ENCODE results near the gene HOXC9.
"Not testable (repeated sequence)": the region's sequence is repeated elsewhere in the genome, so short reads cannot be mapped to it uniquely, and the experiment has no call there.

HOXC9 gene

GRCh38 chr12:54037360-54038283 lies 37.7 kb downstream of the HOXC9 start:
- H3K4me1 Mint-ChIP-seq: peaks cover 16% of the 10 kb centered on the region
- H3K27ac Mint-ChIP-seq: no peak overlapping the region
- CTCF ChIA-PET: interaction anchor here (0.7 to 0.9 kb wide), 3 partner anchors 154 to 174 kb away, joined by 3 read pairs; no protein-coding TSS in a partner anchor
- no peak for DNase-seq
- no peaks in the 10 kb centered on the region for H3K9me3 Mint-ChIP-seq
- peaks cover 2% of the 10 kb centered on the region for H3K36me3 Mint-ChIP-seq
- H3K4me3 Mint-ChIP-seq: no peak overlapping the region
- H3K27me3 Mint-ChIP-seq: peaks cover 100% of the 10 kb centered on the region

- H3K4me3 Mint-ChIP-seq: no peak overlapping the region
- H3K9me3 Mint-ChIP-seq: no peaks in the 10 kb centered on the region
- no peak overlapping the region for H3K27ac Mint-ChIP-seq
- DNase-seq: no peak
- CTCF ChIA-PET: interaction anchor here (0.7 to 0.9 kb wide), 2 partner anchors 153 to 173 kb away, joined by 3 read pairs; no protein-coding TSS in a partner anchor
- H3K27me3 Mint-ChIP-seq: peaks cover 100% of the 10 kb centered on the region
- H3K36me3 Mint-ChIP-seq: peaks cover 1% of the 10 kb centered on the region
- H3K4me1 Mint-ChIP-seq: peaks cover 15% of the 10 kb centered on the region
Measured at GRCh38 chr12:54038284-54038870, 38.4 kb downstream of the HOXC9 start.

- no peak overlapping the region for H3K4me3 Mint-ChIP-seq
- H3K27me3 Mint-ChIP-seq: peaks cover 100% of the 10 kb centered on the region
- DNase-seq: no peak
- H3K36me3 Mint-ChIP-seq: peaks cover 1% of the 10 kb centered on the region
- CTCF ChIA-PET: no interaction called here
- H3K4me1 Mint-ChIP-seq: peaks cover 17% of the 10 kb centered on the region
- no peaks in the 10 kb centered on the region for H3K9me3 Mint-ChIP-seq
- no peak overlapping the region for H3K27ac Mint-ChIP-seq
Measured at GRCh38 chr12:54038871-54039414, 39.0 kb downstream of the HOXC9 start.

- CTCF ChIA-PET: interaction anchor here (1.6 kb wide), 1 partner anchor 161 kb away, joined by 4 read pairs; no protein-coding TSS in a partner anchor
- peaks cover 19% of the 10 kb centered on the region for H3K4me1 Mint-ChIP-seq
- H3K27ac Mint-ChIP-seq: no peak overlapping the region
- H3K27me3 Mint-ChIP-seq: peaks cover 100% of the 10 kb centered on the region
- H3K36me3 Mint-ChIP-seq: peaks cover 1% of the 10 kb centered on the region
- no peak overlapping the region for H3K4me3 Mint-ChIP-seq
- no peak for DNase-seq
- no peaks in the 10 kb centered on the region for H3K9me3 Mint-ChIP-seq
Measured at GRCh38 chr12:54039417-54040147, 39.6 kb downstream of the HOXC9 start.

- CTCF ChIA-PET: interaction anchor here (1.4 to 1.6 kb wide), 2 partner anchors 149 to 160 kb away, joined by 3 to 4 read pairs; partner anchors contain the start of gene SMUG1
- peaks cover 16% of the 10 kb centered on the region for H3K4me1 Mint-ChIP-seq
- no peak overlapping the region for H3K27ac Mint-ChIP-seq
Measured at GRCh38 chr12:54040148-54040494, 40.2 kb downstream of the HOXC9 start.

GRCh38 chr12:54040648-54041047 lies 40.7 kb downstream of the HOXC9 start:
- no peak for DNase-seq
- H3K27me3 Mint-ChIP-seq: peaks cover 97% of the 10 kb centered on the region
- H3K27ac Mint-ChIP-seq: no peak overlapping the region
- H3K36me3 Mint-ChIP-seq: peaks cover 1% of the 10 kb centered on the region
- H3K4me3 Mint-ChIP-seq: no peak overlapping the region
- CTCF ChIA-PET: interaction anchor here (0.9 to 1.6 kb wide), 6 partner anchors 8 to 167 kb away, joined by 3 to 6 read pairs (median 4); partner anchors contain the start of genes HOXC5 and SMUG1
- H3K9me3 Mint-ChIP-seq: no peaks in the 10 kb centered on the region
- H3K4me1 Mint-ChIP-seq: peaks cover 16% of the 10 kb centered on the region

More at GRCh38 chr12:54040148-54040494, 40.2 kb downstream of the HOXC9 start:
- Mint-ChIP-seq H3K4me3 (no peak overlapping the region), H3K9me3 (no peaks in the 10 kb centered on the region), H3K36me3 (peaks cover 1% of the 10 kb centered on the region), H3K27me3 (peaks cover 100% of the 10 kb centered on the region)
- no peak for DNase-seq

GRCh38 chr12:54041097-54041690 lies 41.2 kb downstream of the HOXC9 start:
- CTCF ChIA-PET: interaction anchor here (0.9 to 1.6 kb wide), 6 partner anchors 8 to 166 kb away, joined by 3 to 6 read pairs (median 4); partner anchors contain the start of genes HOXC5 and SMUG1
- H3K9me3 Mint-ChIP-seq: no peaks in the 10 kb centered on the region
- peaks cover 97% of the 10 kb centered on the region for H3K27me3 Mint-ChIP-seq
- H3K36me3 Mint-ChIP-seq: peaks cover 1% of the 10 kb centered on the region
- H3K4me3 Mint-ChIP-seq: no peak overlapping the region
- no peak for DNase-seq
- peaks cover 16% of the 10 kb centered on the region for H3K4me1 Mint-ChIP-seq
- no peak overlapping the region for H3K27ac Mint-ChIP-seq

- H3K27ac Mint-ChIP-seq, DNase-seq, H3K36me3 Mint-ChIP-seq, H3K4me3 Mint-ChIP-seq, H3K9me3 Mint-ChIP-seq, CTCF ChIA-PET: not testable (repeated sequence)
- Mint-ChIP-seq H3K4me1 (peaks cover 18% of the 10 kb centered on the region), H3K27me3 (peaks cover 97% of the 10 kb centered on the region)
Measured at GRCh38 chr12:54042033-54042432, 42.1 kb downstream of the HOXC9 start.

GRCh38 chr12:54042970-54043853 lies 43.3 kb downstream of the HOXC9 start:
- Mint-ChIP-seq H3K27me3 (peaks cover 97% of the 10 kb centered on the region), H3K27ac (no peak overlapping the region), H3K4me3 (no peak overlapping the region), H3K4me1 (peaks cover 21% of the 10 kb centered on the region), H3K36me3 (peaks cover 1% of the 10 kb centered on the region), H3K9me3 (no peaks in the 10 kb centered on the region)
- CTCF ChIA-PET: interaction anchor here (1.4 kb wide), 1 partner anchor 164 kb away, joined by 4 read pairs; no protein-coding TSS in a partner anchor
- no peak for DNase-seq

GRCh38 chr12:54044425-54045103 lies 44.6 kb downstream of the HOXC9 start:
- CTCF ChIA-PET: interaction anchor here (1.3 to 1.5 kb wide), 2 partner anchors 14 to 163 kb away, joined by 3 to 4 read pairs; no protein-coding TSS in a partner anchor
- Mint-ChIP-seq H3K27me3 (peaks cover 97% of the 10 kb centered on the region), H3K27ac (no peak overlapping the region), H3K36me3 (no peaks in the 10 kb centered on the region), H3K9me3 (no peaks in the 10 kb centered on the region), H3K4me3 (no peak overlapping the region), H3K4me1 (peaks cover 21% of the 10 kb centered on the region)
- no peak for DNase-seq

- H3K36me3 Mint-ChIP-seq: no peaks in the 10 kb centered on the region
- peaks cover 97% of the 10 kb centered on the region for H3K27me3 Mint-ChIP-seq
- no peak for DNase-seq
- H3K9me3 Mint-ChIP-seq: no peaks in the 10 kb centered on the region
- H3K4me1 Mint-ChIP-seq: peaks cover 28% of the 10 kb centered on the region
- H3K27ac Mint-ChIP-seq: no peak overlapping the region
- H3K4me3 Mint-ChIP-seq: no peak overlapping the region
- CTCF ChIA-PET: interaction anchor here (1.3 to 1.5 kb wide), 2 partner anchors 15 to 162 kb away, joined by 3 to 4 read pairs; no protein-coding TSS in a partner anchor
Measured at GRCh38 chr12:54045401-54045800, 45.4 kb downstream of the HOXC9 start.

GRCh38 chr12:54045868-54046521 lies 46.0 kb downstream of the HOXC9 start:
- Mint-ChIP-seq H3K27me3 (peaks cover 97% of the 10 kb centered on the region), H3K4me1 (peaks cover 31% of the 10 kb centered on the region), H3K9me3 (no peaks in the 10 kb centered on the region), H3K4me3 (no peak overlapping the region), H3K36me3 (no peaks in the 10 kb centered on the region), H3K27ac (no peak overlapping the region)
- CTCF ChIA-PET: interaction anchor here (1.3 to 1.5 kb wide), 2 partner anchors 16 to 162 kb away, joined by 3 to 4 read pairs; no protein-coding TSS in a partner anchor
- DNase-seq: no peak

Data from activated naive CD4-positive, alpha-beta T cell treated with anti-CD3 and anti-CD28 coated beads, Interleukin-2, amount 10 ng/mL, durations not matched to agents 7 days and 5 days (primary cell).